GM23248 (cell line): ENCODE data around the gene USF2.

ENCODE experiments used
- EZH2 ChIP-seq: fragments of 200-600 bp; sonication (generic); IDR thresholded peaks from 2 replicates; pipeline ENCODE4 v1.6.1; 2018; ENCODE audit warnings: antibody characterized with exemption, mild to moderate bottlenecking; ENCODE audit not compliant: insufficient read depth, poor library complexity, severe bottlenecking
- EZH2phosphoT487 ChIP-seq: fragments of 200-600 bp; sonication (generic); IDR thresholded peaks from 2 replicates; pipeline ENCODE4 v1.6.1; 2018; ENCODE audit warnings: antibody characterized with exemption, moderate library complexity, mild to moderate bottlenecking, low read depth; ENCODE audit not compliant: insufficient read depth

DNA sequence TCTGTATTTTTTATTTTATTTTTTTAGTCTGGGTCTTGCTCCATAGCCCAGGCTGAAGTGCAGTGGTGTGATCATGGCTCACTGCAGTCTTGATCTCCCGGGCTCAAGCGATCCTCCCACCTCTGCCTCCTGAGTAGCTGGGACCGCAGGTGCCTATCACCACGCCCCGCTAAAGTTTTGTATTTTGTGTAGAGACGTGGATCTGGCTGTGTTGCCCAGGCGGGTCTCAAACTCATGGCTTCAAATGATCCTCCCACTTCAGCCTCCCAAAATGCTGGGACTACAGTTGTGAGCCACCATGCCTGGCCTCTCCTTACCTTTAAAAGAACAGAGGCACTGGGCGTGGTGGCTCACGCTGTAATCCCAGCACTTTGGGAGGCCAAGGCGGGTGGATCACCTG lies 19.0 kb downstream of the USF2 start:
- TF ChIP-seq EZH2 (no peak), EZH2phosphoT487 (no peak)
